Parathyroid adenoma (tissue), 2 donors: ENCODE measurements around the gene CHTF18.

Experiments
- H2AFZ ChIP-seq: fragments of 300-600 bp; sonication (generic); one replicate; pipeline ENCODE4 v1.7.0; 2017; ENCODE audit warnings: antibody characterized with exemption, mild to moderate bottlenecking
- H3K27ac ChIP-seq: fragments of 300-600 bp; sonication (generic); one replicate; pipeline ENCODE4 v1.7.0; 2017
- H3K27me3 ChIP-seq: fragments of 300-600 bp; sonication (generic); one replicate; pipeline ENCODE4 v1.7.0; 2017; ENCODE audit warnings: low read length; ENCODE audit not compliant: control insufficient read depth, insufficient read depth
- H3K36me3 ChIP-seq: fragments of 300-600 bp; sonication (generic); one replicate; pipeline ENCODE4 v1.7.0; 2017; ENCODE audit warnings: low read length; ENCODE audit not compliant: control insufficient read depth, insufficient read depth
- H3K4me1 ChIP-seq: fragments of 300-600 bp; sonication (generic); one replicate; pipeline ENCODE4 v1.7.0; 2017; ENCODE audit warnings: control low read depth
- H3K4me2 ChIP-seq: fragments of 300-600 bp; sonication (generic); one replicate; pipeline ENCODE4 v1.7.0; 2017; ENCODE audit warnings: low read length
- H3K4me3 ChIP-seq: fragments of 300-600 bp; sonication (generic); one replicate; pipeline ENCODE4 v1.7.0; 2017; ENCODE audit warnings: low read depth, low read length
- H3K79me2 ChIP-seq: fragments of 300-600 bp; sonication (generic); one replicate; pipeline ENCODE4 v1.7.0; 2017; ENCODE audit warnings: control low read depth
- H3K9ac ChIP-seq: fragments of 300-600 bp; sonication (generic); one replicate; pipeline ENCODE4 v1.7.0; 2017; ENCODE audit warnings: mild to moderate bottlenecking
- H3K9me3 ChIP-seq: fragments of 300-600 bp; sonication (generic); one replicate; pipeline ENCODE4 v1.7.0; 2017; ENCODE audit warnings: low read length; ENCODE audit not compliant: control insufficient read depth
- TF ChIP-seq, protein P1 (sequence below): fragments of 300-600 bp; sonication (generic); IDR thresholded peaks from one replicate; pipeline ENCODE4 v1.7.0; 2017; ENCODE audit warnings: antibody characterized with exemption, mild to moderate bottlenecking
- donor health status: primary hyperparathyroidism.

The CHTF18 gene

DNA sequence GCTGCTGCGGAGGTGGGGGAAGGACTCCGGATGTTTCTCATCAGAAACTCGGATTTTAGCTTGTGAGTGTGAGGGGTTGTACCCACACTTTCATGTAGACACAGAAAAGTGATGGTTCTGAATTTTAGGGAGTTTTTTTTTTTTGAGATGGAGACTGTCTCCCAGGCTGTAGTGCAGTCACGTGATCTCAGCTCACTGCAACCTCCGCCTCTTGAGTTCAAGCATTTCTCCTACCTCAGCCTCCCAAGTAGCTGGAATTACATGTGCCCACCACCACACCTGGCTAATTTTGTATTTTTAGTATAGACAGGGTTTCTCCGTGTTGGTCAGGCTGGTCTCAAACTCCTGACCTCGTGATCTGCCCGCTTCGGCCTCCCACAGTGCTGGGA is 34.5 kb downstream of the CHTF18 start:
- Histone ChIP-seq H3K4me3 (no peak overlapping the region), H3K4me1 (no peaks in the 10 kb centered on the region), H3K36me3 (no peaks in the 10 kb centered on the region), H3K9me3 (no peaks in the 10 kb centered on the region), H3K4me2 (no peak overlapping the region), H3K27ac (no peak overlapping the region), H2AFZ (no peak overlapping the region), H3K79me2 (no peaks in the 10 kb centered on the region), H3K9ac (no peak overlapping the region), H3K27me3 (no peaks in the 10 kb centered on the region)
- TF ChIP-seq, protein P1, sequence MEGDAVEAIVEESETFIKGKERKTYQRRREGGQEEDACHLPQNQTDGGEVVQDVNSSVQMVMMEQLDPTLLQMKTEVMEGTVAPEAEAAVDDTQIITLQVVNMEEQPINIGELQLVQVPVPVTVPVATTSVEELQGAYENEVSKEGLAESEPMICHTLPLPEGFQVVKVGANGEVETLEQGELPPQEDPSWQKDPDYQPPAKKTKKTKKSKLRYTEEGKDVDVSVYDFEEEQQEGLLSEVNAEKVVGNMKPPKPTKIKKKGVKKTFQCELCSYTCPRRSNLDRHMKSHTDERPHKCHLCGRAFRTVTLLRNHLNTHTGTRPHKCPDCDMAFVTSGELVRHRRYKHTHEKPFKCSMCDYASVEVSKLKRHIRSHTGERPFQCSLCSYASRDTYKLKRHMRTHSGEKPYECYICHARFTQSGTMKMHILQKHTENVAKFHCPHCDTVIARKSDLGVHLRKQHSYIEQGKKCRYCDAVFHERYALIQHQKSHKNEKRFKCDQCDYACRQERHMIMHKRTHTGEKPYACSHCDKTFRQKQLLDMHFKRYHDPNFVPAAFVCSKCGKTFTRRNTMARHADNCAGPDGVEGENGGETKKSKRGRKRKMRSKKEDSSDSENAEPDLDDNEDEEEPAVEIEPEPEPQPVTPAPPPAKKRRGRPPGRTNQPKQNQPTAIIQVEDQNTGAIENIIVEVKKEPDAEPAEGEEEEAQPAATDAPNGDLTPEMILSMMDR = no peak

DNA sequence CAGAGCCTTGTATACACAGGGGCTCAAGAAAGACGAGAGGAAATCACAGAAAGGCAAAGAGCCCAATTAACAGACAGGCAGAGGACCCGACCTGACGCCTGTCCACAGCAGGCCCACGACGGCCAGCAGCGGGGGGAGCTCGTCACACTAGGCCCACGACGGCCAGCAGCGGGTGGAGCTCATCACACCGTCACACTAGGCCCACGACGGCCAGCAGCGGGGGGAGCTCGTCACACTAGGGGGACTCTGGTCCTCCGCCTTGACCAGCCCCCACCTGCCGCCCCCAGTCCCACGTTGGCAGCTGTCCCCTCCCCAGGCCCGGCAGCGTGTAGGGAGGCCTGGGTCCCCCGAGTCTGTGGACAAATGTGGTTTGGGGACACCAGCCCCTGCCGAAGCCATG is 35.8 kb downstream of the CHTF18 start:
- Histone ChIP-seq H3K79me2 (no peaks in the 10 kb centered on the region), H2AFZ (no peak overlapping the region), H3K4me2 (no peak overlapping the region), H3K4me1 (no peaks in the 10 kb centered on the region), H3K36me3 (no peaks in the 10 kb centered on the region), H3K4me3 (no peak overlapping the region), H3K27ac (no peak overlapping the region), H3K9me3 (no peaks in the 10 kb centered on the region), H3K9ac (no peak overlapping the region), H3K27me3 (no peaks in the 10 kb centered on the region)
- TF ChIP-seq, protein P1 = no peak

DNA sequence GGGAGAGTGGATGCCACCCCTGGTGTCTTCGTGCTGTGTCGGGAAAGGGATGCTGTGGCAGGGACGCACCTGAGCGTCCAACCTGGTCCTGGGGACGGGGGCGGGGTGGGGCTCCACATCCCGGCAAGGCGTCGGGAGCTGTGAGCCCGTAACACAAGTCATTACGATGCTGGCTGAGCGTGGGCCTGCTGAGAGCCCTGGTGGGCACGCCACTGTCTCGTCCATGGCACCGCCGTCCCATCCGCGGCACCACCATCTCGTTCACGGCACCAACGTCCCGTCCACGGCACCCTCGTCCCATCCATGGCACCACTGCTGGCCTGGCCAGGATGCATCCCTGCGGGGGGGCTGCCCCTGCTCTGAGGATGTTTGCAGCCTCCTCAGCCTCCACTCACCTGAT is 36.2 kb downstream of the CHTF18 start:
- Histone ChIP-seq H3K27me3 (no peaks in the 10 kb centered on the region), H3K36me3 (no peaks in the 10 kb centered on the region), H3K27ac (no peak overlapping the region)

DNA sequence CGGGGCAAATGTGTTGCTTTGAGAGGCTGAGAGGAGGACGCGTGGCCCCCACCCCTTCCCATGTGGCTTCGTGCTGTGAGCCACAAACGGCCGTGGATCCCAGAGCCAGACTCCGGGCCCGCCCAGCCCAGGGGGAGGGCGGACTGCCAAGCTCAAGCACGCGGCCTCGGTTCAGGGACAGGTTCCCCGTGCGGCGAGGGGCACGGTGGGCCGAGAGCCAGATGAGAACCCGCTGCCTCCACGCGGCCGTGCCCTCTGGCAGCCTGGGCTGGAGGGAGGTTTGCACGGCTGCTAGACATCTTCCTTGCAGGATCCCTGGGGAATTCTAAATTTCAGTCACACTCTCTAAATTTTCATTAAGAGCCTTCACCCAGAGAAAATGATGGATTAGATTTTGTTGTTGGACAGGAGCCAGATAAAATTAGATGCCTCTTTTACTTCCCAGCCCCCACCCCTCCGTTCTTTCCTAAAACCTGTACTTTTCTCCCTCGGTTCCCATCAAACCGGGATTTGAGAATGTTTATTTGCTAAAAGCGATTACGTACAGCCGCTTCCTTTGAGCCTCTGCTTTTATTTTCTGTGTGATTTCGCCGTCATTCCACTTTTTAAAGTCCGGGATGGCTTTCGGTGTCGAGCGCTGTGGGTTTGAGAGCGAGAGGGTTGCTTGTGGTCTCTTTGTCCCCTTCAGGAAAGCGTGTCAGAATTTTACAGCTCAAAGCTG is 37.1 kb downstream of the CHTF18 start:
- Histone ChIP-seq H3K4me3 (no peak overlapping the region), H3K4me1 (no peaks in the 10 kb centered on the region), H2AFZ (no peak overlapping the region), H3K4me2 (no peak overlapping the region), H3K36me3 (no peaks in the 10 kb centered on the region), H3K27me3 (no peaks in the 10 kb centered on the region), H3K9ac (no peak overlapping the region), H3K9me3 (no peaks in the 10 kb centered on the region), H3K79me2 (no peaks in the 10 kb centered on the region), H3K27ac (no peak overlapping the region)
- TF ChIP-seq, protein P1 = no peak

More for the DNA sequence above, 36.2 kb downstream of the CHTF18 start:
- Histone ChIP-seq H3K4me2 (no peak overlapping the region), H2AFZ (no peak overlapping the region), H3K9me3 (no peaks in the 10 kb centered on the region), H3K4me3 (no peak overlapping the region), H3K79me2 (no peaks in the 10 kb centered on the region), H3K4me1 (no peaks in the 10 kb centered on the region), H3K9ac (no peak overlapping the region)
- TF ChIP-seq, protein P1 = no peak

DNA sequence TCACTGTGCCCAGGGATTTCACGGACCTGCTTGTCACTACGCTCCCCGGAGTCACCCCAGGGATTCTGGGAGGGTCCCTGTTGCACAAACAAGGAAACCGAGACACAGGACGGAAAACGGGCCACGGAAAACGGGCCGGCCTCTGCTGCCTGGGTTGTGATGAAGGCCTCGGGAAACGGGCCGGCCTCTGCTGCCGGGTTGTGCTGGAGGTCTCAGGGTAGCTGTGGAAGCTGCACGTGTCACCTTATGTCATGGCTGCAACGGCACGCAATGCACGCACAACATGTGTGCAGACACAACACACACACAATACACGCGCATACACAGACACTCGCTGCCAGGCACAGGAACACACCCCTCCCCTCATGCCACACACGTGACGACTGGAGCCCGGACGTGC is 39.1 kb downstream of the CHTF18 start:
- Histone ChIP-seq H3K79me2 (no peaks in the 10 kb centered on the region), H3K27me3 (no peaks in the 10 kb centered on the region), H3K4me3 (no peak overlapping the region), H3K4me2 (no peak overlapping the region), H3K36me3 (no peaks in the 10 kb centered on the region), H3K4me1 (no peaks in the 10 kb centered on the region), H2AFZ (no peak overlapping the region), H3K9ac (no peak overlapping the region), H3K9me3 (no peaks in the 10 kb centered on the region), H3K27ac (no peak overlapping the region)
- TF ChIP-seq, protein P1 = no peak
